Activated T-helper 2 cell treated with anti-CD3 and anti-CD28 coated beads, Interferon-gamma antibody, Interleukin-2, Interleukin-4, amounts not matched to agents 10 μg/mL and 5 μg/mL and 100 μg/mL, durations not matched to agents 14 hours and 24 hours and 36 hours (primary cell): ENCODE results near the gene DBH. TPM values are rescaled to one million over a fixed set of nuclear protein-coding genes. Genes with fewer than 3 reads are reported as not detected.

Experiments used
- DNase-seq: peaks from one replicate; pipeline ENCODE4 v3.0.0; 2021; ENCODE audit warnings: low spot score
- H3K27ac Mint-ChIP-seq: one replicate; pipeline ENCODE4 v1.8.0; 2021; ENCODE audit warnings: mixed read lengths
- H3K27me3 Mint-ChIP-seq: one replicate; pipeline ENCODE4 v1.8.0; 2021; ENCODE audit warnings: low read depth, mixed read lengths
- H3K36me3 Mint-ChIP-seq: one replicate; pipeline ENCODE4 v1.8.0; 2021; ENCODE audit warnings: low read depth, mixed read lengths
- H3K4me1 Mint-ChIP-seq: one replicate; pipeline ENCODE4 v1.8.0; 2021; ENCODE audit warnings: low read depth, mixed read lengths
- H3K4me3 Mint-ChIP-seq: one replicate; pipeline ENCODE4 v1.8.0; 2021; ENCODE audit warnings: low read depth, mild to moderate bottlenecking, moderate library complexity, mixed read lengths
- H3K9me3 Mint-ChIP-seq: one replicate; pipeline ENCODE4 v1.8.0; 2021; ENCODE audit warnings: mixed read lengths
- intact Hi-C: fragments of 100-400 bp; cut with micrococcal nuclease; formaldehyde crosslinking; loops from one replicate; pipeline ENCODE4 v1.15.1; 2023
- total RNA-seq: library from RNA; stranded (reverse); gene quantifications from 2 replicates; pipeline ENCODE4 v1.2.3, GENCODE V29; 2022

The DBH gene
- total RNA-seq, 1 donor from 2014 or later = not detected

GRCh38 chr9:133658442-133659431 lies 22.6 kb downstream of the DBH start:
- Mint-ChIP-seq H3K36me3 (no peaks in the 10 kb centered on the region), H3K4me1 (peaks cover 2% of the 10 kb centered on the region), H3K9me3 (no peaks in the 10 kb centered on the region), H3K27me3 (peaks cover 45% of the 10 kb centered on the region), H3K27ac (no peak overlapping the region), H3K4me3 (no peak overlapping the region)
- intact Hi-C loops = no loop called here
- no peak for DNase-seq

- intact Hi-C loops = no loop called here
- H3K36me3 Mint-ChIP-seq = no peaks in the 10 kb centered on the region
- DNase-seq = no peak
Observed at GRCh38 chr9:133659516-133659915, 23.4 kb downstream of the DBH start.

GRCh38 chr9:133661846-133662540 lies 25.8 kb downstream of the DBH start:
- Mint-ChIP-seq H3K4me3 (no peak overlapping the region), H3K4me1 (peaks cover 2% of the 10 kb centered on the region), H3K36me3 (no peaks in the 10 kb centered on the region), H3K27me3 (peaks cover 26% of the 10 kb centered on the region), H3K27ac (no peak overlapping the region), H3K9me3 (no peaks in the 10 kb centered on the region)
- DNase-seq = no peak
- intact Hi-C loops = no loop called here

More at GRCh38 chr9:133659516-133659915, 23.4 kb downstream of the DBH start:
- H3K4me3 Mint-ChIP-seq = no peak overlapping the region
- H3K4me1 Mint-ChIP-seq = peaks cover 2% of the 10 kb centered on the region
- no peak overlapping the region for H3K27ac Mint-ChIP-seq
- H3K27me3 Mint-ChIP-seq = peaks cover 44% of the 10 kb centered on the region
- H3K9me3 Mint-ChIP-seq = no peaks in the 10 kb centered on the region

- Mint-ChIP-seq H3K27me3 (peaks cover 6% of the 10 kb centered on the region), H3K9me3 (no peaks in the 10 kb centered on the region), H3K4me3 (no peak overlapping the region), H3K4me1 (no peaks in the 10 kb centered on the region), H3K36me3 (no peaks in the 10 kb centered on the region), H3K27ac (no peak overlapping the region)
- no peak for DNase-seq
- intact Hi-C loops = no loop called here
Observed at GRCh38 chr9:133664173-133665050, 28.2 kb downstream of the DBH start.

- Mint-ChIP-seq H3K4me3 (no peak overlapping the region), H3K4me1 (no peaks in the 10 kb centered on the region), H3K27me3 (peaks cover under 1% of the 10 kb centered on the region), H3K27ac (no peak overlapping the region), H3K9me3 (no peaks in the 10 kb centered on the region), H3K36me3 (no peaks in the 10 kb centered on the region)
- intact Hi-C loops = no loop called here
- DNase-seq = no peak
Observed at GRCh38 chr9:133665096-133665495, 28.9 kb downstream of the DBH start.

- intact Hi-C loops = no loop called here
- DNase-seq = no peak
- no peaks in the 10 kb centered on the region for H3K36me3 Mint-ChIP-seq
- no peaks in the 10 kb centered on the region for H3K27me3 Mint-ChIP-seq
- no peak overlapping the region for H3K27ac Mint-ChIP-seq
- no peaks in the 10 kb centered on the region for H3K9me3 Mint-ChIP-seq
- no peak overlapping the region for H3K4me3 Mint-ChIP-seq
- no peaks in the 10 kb centered on the region for H3K4me1 Mint-ChIP-seq
Observed at GRCh38 chr9:133665535-133665934, 29.4 kb downstream of the DBH start.

GRCh38 chr9:133666387-133666786 lies 30.2 kb downstream of the DBH start:
- Mint-ChIP-seq H3K4me3 (no peak overlapping the region), H3K9me3 (no peaks in the 10 kb centered on the region), H3K4me1 (no peaks in the 10 kb centered on the region), H3K36me3 (no peaks in the 10 kb centered on the region), H3K27me3 (no peaks in the 10 kb centered on the region), H3K27ac (no peak overlapping the region)
- no peak for DNase-seq
- intact Hi-C loops = no loop called here

GRCh38 chr9:133666845-133667244 lies 30.7 kb downstream of the DBH start:
- Mint-ChIP-seq H3K4me1 (no peaks in the 10 kb centered on the region), H3K27me3 (no peaks in the 10 kb centered on the region), H3K4me3 (no peak overlapping the region), H3K27ac (no peak overlapping the region), H3K36me3 (no peaks in the 10 kb centered on the region), H3K9me3 (no peaks in the 10 kb centered on the region)
- intact Hi-C loops = no loop called here
- DNase-seq = no peak

- Mint-ChIP-seq H3K4me3 (no peak overlapping the region), H3K36me3 (no peaks in the 10 kb centered on the region), H3K4me1 (no peaks in the 10 kb centered on the region), H3K27me3 (no peaks in the 10 kb centered on the region), H3K27ac (no peak overlapping the region), H3K9me3 (no peaks in the 10 kb centered on the region)
- intact Hi-C loops = no loop called here
- DNase-seq = no peak
Observed at GRCh38 chr9:133667759-133668450, 31.7 kb downstream of the DBH start.

GRCh38 chr9:133669182-133669801 lies 33.1 kb downstream of the DBH start:
- H3K27me3 Mint-ChIP-seq = no peaks in the 10 kb centered on the region
- H3K27ac Mint-ChIP-seq = no peak overlapping the region
- H3K36me3 Mint-ChIP-seq = no peaks in the 10 kb centered on the region
- no peak overlapping the region for H3K4me3 Mint-ChIP-seq
- H3K4me1 Mint-ChIP-seq = no peaks in the 10 kb centered on the region
- no peaks in the 10 kb centered on the region for H3K9me3 Mint-ChIP-seq
- DNase-seq = no peak
- intact Hi-C loops = no loop called here

GRCh38 chr9:133670466-133670865 lies 34.3 kb downstream of the DBH start:
- DNase-seq = no peak
- Mint-ChIP-seq H3K4me3 (no peak overlapping the region), H3K27me3 (no peaks in the 10 kb centered on the region), H3K4me1 (peaks cover 3% of the 10 kb centered on the region), H3K36me3 (no peaks in the 10 kb centered on the region), H3K9me3 (no peaks in the 10 kb centered on the region), H3K27ac (no peak overlapping the region)
- intact Hi-C loops = no loop called here

GRCh38 chr9:133671371-133671770 lies 35.2 kb downstream of the DBH start:
- Mint-ChIP-seq H3K27ac (no peak overlapping the region), H3K27me3 (no peaks in the 10 kb centered on the region), H3K36me3 (no peaks in the 10 kb centered on the region), H3K4me3 (no peak overlapping the region), H3K4me1 (peaks cover 12% of the 10 kb centered on the region), H3K9me3 (no peaks in the 10 kb centered on the region)
- intact Hi-C loops = no loop called here
- DNase-seq = no peak
